ENCODE data around the gene LPP. TPM values are rescaled to one million over a fixed set of nuclear protein-coding genes. Genes with fewer than 3 reads are reported as not detected.

LPP gene
- total and polyA plus RNA-seq, 8 donors: 23.1 to 220 (median 26.7) TPM

DNA sequence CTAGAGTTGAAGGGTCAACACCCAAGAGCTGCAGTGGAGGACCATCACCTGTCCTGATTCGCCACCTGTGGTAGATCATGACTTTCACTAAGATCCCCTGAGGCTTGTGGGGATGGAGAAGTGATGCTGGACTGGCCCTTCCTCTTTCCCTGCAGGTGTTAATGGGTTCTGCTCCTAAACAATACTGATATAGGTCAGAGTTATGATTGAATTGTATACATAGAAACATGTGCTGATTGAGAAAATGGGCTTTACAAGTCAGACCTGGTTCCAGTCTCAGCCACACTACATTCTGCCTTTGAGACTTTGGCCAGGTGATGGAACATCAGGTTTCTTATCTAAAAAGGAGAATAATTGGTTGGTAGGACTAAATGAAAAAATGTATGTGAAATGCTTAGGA lies 598.9 kb downstream of the LPP start:
- Histone ChIP-seq H3K36me3 (no peaks in the 10 kb centered on the region), H3K27ac (no peak overlapping the region), H3K4me3 (no peak overlapping the region), H3K9me3 (no peaks in the 10 kb centered on the region), H3K4me1 (no peaks in the 10 kb centered on the region), H3K27me3 (no peaks in the 10 kb centered on the region)
- TF ChIP-seq CTCF (IDR thresholded peaks at IDR 0.05): no peak
- DNase-seq: no peak
- no peak for ATAC-seq
- intact Hi-C loops (cut with DNase I): no loop called here

- intact Hi-C loops (cut with DNase I): no loop called here
- TF ChIP-seq CTCF (IDR thresholded peaks at IDR 0.05): no peak
- H3K36me3 ChIP-seq: no peaks in the 10 kb centered on the region
- no peak for ATAC-seq
- no peaks in the 10 kb centered on the region for H3K27me3 ChIP-seq
- H3K4me3 ChIP-seq: no peak overlapping the region
- no peaks in the 10 kb centered on the region for H3K9me3 ChIP-seq
- H3K27ac ChIP-seq: no peak overlapping the region
- no peak for DNase-seq
- no peaks in the 10 kb centered on the region for H3K4me1 ChIP-seq
Measured at GRCh38 chr3:188754267-188754666, 600.3 kb downstream of the LPP start.

DNA sequence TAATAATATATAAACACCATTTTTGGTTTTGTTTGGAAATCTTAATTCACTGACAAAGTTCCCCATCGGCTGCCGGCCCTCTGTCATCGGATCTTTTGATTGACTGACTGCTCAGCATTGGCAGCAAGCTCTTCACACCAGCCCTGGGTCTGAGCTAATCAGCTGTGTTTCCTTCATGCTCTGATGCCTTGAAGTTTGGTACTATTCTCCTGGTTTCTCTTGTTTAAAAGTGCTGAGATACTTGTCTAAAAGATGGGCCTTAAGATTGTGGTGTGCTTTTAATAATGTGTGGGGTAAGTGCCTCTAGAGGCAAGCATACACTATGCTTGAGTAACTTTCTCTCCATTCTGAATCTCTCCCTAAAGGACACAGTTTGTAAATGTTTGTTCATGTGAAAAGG lies 602.3 kb downstream of the LPP start:
- Histone ChIP-seq H3K27me3 (no peaks in the 10 kb centered on the region), H3K36me3 (no peaks in the 10 kb centered on the region), H3K4me1 (peaks cover 0 to under 1% of the 10 kb centered on the region in 2 donors), H3K9me3 (no peaks in the 10 kb centered on the region), H3K4me3 (no peak overlapping the region), H3K27ac (no peak overlapping the region)
- intact Hi-C loops (cut with DNase I): no loop called here
- no peak for TF ChIP-seq CTCF (IDR thresholded peaks at IDR 0.05)
- ATAC-seq (no peak), DNase-seq (no peak)

DNA sequence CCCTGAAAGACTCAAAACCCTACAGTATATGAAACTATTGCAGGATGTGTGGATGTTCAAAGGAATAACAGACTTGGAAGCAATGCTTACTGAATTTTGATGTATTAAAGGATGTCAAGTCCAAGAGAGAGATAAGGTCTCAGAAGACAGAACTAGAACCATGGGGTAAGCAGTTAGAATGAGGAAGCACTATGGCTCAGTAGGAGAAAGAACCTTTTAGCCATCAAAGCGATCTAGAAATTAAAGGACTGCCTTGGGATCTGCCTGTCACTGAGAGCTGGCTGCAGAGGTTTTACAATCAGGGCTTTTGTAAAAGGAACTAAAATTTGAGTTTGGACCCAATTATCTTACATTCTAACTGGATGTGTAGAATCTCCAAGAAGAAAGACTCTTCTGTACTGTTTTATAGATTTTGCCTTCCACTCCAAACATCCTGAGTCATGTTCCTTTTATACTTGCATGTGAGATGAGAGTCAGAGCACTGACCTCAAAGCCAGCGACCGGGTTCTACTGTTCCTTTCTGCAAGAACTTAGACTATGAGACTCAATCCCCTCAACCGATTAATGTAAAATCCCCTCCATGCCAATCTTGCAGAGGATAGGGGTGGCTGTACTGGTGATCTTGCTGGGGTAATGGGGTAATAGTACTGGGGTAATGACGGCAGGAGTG lies 605.5 kb downstream of the LPP start:
- Histone ChIP-seq H3K27ac (no peak overlapping the region), H3K4me1 (peaks cover 0 to 5% of the 10 kb centered on the region in 2 donors), H3K4me3 (no peak overlapping the region), H3K27me3 (no peaks in the 10 kb centered on the region), H3K36me3 (no peaks in the 10 kb centered on the region), H3K9me3 (no peaks in the 10 kb centered on the region)
- intact Hi-C loops (cut with DNase I): no loop called here
- no peak for TF ChIP-seq CTCF (IDR thresholded peaks at IDR 0.05)
- DNase-seq: no peak
- no peak for ATAC-seq

DNA sequence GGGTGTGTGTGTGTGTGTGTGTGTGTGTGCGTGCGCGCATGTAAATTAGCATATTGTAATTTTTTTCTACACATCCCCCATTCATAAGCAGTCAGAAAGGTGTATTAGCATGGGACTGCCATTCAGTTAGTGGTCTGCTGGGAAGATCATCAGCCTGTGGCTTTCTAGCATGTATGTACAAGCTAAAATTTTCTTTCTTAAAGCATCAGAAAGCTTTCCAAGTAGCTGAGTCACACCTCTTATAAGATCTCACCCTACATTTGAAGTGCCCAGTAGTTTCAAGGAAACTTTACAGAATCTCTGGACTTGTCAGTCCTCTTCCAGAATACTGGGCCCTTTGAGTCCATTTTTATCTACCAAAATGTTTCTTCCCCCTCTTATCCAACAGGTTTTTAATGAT lies 606.5 kb downstream of the LPP start:
- no peak overlapping the region for H3K4me3 ChIP-seq
- H3K27me3 ChIP-seq: no peaks in the 10 kb centered on the region
- intact Hi-C loops (cut with DNase I): no loop called here
- DNase-seq (no peak), ATAC-seq (peak; percentile 83)
- H3K36me3 ChIP-seq: no peaks in the 10 kb centered on the region
- H3K4me1 ChIP-seq: peaks cover 0 to 10% of the 10 kb centered on the region in 2 donors
- no peaks in the 10 kb centered on the region for H3K9me3 ChIP-seq
- TF ChIP-seq CTCF (IDR thresholded peaks at IDR 0.05): no peak
- H3K27ac ChIP-seq: peak overlapping the region; percentile 1 to 57

All from left lung (tissue), 10 donors.